ENCODE data around the gene TMEM126A.
"Not testable (repeated sequence)": the region's sequence is repeated elsewhere in the genome, so short reads cannot be mapped to it uniquely, and the experiment has no call there.

The TMEM126A gene

GRCh38 chr11:85658180-85658579, 10.4 kb downstream of the TMEM126A start:
- no peak for DNase-seq (ENCODE audit: low read depth)

- no peak for DNase-seq (ENCODE audit: low read depth)
Measured at GRCh38 chr11:85661972-85662664, 14.4 kb downstream of the TMEM126A start.

DNA sequence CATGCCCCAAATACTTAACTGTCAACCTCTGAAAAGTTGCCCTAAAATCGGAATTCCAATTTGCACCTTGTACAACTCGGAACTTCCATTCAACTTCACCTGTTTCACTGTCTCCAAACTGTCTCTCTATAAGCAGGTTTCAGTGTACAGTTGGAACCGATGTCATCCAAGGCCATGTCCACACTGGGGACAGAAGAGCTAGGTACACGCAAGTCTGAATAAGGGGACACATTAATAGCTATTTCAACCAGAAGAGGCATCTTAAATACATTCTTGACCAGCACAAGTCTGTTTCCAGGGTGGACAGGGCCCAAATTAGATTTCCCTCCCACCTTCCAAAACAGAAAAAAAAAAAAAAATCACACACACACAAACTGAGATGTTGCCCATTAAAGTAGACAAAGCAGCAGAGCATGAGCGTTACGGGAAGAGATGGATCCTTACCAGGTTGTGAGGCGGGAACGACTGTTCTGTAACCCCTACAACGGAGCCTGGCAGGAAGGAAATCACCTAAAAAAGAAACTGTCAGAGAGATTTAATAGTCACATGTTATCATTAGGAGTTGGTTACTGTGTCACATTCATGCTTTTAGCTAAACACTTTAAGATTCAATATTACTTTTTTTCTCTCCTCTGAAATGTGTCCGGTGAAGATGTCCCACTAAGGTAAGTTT, 15.4 kb downstream of the TMEM126A start:
- DNase-seq (ENCODE audit: low read depth): no peak

DNA sequence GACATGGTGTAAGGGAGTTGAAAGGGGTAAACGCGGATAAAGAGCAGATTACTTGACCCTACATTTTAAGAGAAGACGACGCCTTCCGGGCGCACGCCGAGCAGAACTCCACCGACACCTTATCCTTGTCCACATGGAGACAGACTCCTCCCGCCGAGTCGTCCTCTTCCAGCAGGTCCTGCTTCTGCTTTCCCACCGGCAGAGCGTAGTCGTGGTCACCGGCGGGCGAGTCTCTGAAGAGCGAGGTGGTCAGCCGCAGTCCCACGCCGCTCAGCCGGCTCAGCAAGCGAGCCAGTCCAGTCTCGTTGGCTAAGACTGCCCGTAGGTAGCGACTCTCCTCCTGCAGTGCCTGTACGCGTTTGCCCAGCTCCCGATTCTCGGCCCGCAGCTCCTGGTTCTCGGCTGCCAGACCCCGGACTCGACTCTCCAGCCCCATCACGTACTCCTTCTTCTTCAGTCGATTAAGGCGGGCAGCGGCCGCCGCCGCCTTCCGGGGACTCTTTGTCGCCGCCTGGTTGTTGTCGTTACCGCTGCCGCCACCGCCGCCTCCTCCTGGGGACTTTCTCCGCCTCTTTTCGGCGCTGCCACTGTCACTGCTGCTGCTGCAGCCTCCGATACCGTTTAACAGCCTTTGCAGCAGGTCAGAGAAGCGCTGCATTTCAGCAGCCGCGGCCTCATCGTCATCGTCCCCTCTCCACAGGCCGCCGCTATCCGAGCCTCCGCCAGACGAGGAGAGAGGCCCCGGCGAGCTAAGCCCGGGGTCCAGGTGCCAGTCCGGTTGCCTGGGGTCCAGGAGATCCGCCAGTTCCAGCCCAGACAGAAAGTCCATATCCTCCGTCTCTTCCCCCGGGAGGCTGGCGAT, 16.2 kb downstream of the TMEM126A start:
- DNase-seq (ENCODE audit: low read depth): peak; percentile 84

DNA sequence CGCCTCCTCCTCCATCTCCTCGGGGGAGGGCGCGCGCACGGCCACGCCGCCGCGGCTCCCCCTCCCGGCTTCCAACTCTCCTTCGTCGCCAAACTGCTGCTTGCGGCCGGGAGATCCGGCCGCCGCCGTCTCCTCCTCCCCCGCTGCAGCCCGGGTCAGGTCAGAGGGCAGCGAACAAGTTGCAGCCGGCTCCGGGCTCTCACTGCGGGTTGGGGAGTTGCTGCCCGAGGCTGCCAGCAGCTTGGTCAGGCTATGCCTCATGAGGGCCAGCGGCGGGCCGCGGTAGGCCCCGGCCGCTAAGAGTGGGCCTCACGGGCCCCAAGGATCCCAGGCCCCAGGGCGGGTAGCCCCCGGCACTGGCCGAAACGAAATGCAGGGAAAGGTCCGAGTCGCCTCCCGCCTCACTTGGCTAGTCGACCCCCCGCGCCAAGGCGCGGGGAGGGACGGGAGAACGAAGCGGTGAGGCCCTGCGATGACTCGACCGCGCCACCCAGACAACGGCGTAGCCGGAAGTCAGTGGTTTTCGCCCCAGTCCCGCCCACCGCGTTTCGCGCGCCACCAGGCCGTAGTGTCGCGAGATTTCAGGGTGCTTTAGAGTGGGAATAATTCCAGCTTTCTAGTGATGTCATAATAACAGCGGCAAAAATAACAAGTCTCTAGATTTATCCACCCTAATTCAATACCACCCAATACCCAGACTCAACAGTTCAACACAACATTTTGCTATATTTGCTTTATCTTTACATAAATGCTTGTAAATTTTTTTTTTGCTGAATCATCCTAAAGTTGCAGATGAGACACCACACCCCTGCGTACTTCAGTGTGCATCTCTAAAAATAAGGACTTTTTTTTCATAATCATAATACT, 17.1 kb downstream of the TMEM126A start, which contains the start of gene CREBZF:
CREBZF (minus strand) TSS at position 515 of the 867 bp plus-strand sequence; CDS start at position 261, 254 bp downstream.
- DNase-seq (ENCODE audit: low read depth): peak; percentile 82

DNA sequence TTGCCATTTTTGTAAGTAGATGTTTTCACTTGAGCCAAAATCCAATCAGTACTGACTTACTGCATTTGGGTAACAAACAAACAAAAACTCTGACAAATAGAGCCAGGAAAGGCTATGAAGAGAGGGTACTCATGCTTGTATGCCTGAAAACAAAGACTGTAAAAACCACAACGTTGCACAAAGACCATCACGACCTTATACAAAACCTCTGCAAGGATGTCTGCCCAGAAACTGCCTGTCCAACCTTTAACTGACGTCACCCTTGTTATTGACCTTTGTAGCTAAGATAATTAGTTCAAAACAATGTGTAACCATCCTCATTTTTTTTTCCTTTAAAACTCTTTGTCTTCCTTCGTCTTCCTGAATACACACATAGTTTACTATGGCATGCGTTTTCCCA, 18.0 kb downstream of the TMEM126A start:
- no peak for DNase-seq (ENCODE audit: low read depth)

DNA sequence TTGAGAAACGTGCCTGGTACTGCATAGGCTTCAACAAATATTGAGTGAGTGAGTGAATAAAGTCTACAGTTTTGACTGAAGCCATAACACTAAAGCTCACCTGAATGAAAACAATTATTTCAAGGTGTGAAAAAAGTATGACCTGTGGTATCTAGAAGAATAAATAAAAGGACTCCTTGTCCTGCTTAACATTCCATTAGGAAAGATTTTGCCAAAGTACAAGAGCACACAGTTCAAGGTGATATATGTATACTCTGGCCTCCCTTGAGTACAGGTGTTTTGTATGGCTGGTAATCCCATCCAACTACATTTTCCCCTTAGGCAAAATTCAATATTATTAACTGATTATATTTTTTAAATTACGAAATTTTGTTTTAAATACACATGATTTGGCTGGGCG, 18.9 kb downstream of the TMEM126A start:
- no peak for DNase-seq (ENCODE audit: low read depth)

GRCh38 chr11:85668157-85668556, 20.4 kb downstream of the TMEM126A start:
- no peak for DNase-seq (ENCODE audit: low read depth)

GRCh38 chr11:85670949-85671663, 23.3 kb downstream of the TMEM126A start:
- not testable (repeated sequence) for DNase-seq (ENCODE audit: low read depth)

GRCh38 chr11:85672105-85672902, 24.5 kb downstream of the TMEM126A start:
- no peak for DNase-seq (ENCODE audit: low read depth)

- DNase-seq (ENCODE audit: low read depth): no peak
Measured at GRCh38 chr11:85673393-85673792, 25.6 kb downstream of the TMEM126A start.

- DNase-seq (ENCODE audit: low read depth): no peak
Measured at GRCh38 chr11:85679576-85679975, 31.8 kb downstream of the TMEM126A start.

DNA sequence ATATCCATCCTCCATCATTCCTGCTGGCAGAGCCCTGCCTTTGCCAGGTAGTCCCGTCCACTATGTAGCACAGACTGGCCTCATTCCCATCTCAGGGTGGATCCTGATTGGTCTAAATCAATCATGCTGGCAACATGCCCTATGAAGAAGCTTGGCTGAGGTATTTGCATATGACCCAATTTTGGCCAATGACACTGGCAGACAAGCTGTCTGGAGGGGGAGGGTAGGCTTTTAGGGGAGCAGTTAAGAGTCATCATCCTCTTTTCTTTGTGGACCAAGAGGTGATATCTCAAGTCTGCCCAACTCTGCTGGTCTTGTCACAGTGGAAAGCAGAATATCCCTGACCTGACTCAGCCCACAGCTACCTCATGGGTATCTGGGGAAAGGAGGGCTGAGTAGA, 33.1 kb downstream of the TMEM126A start:
- no peak for DNase-seq (ENCODE audit: low read depth)

DNA sequence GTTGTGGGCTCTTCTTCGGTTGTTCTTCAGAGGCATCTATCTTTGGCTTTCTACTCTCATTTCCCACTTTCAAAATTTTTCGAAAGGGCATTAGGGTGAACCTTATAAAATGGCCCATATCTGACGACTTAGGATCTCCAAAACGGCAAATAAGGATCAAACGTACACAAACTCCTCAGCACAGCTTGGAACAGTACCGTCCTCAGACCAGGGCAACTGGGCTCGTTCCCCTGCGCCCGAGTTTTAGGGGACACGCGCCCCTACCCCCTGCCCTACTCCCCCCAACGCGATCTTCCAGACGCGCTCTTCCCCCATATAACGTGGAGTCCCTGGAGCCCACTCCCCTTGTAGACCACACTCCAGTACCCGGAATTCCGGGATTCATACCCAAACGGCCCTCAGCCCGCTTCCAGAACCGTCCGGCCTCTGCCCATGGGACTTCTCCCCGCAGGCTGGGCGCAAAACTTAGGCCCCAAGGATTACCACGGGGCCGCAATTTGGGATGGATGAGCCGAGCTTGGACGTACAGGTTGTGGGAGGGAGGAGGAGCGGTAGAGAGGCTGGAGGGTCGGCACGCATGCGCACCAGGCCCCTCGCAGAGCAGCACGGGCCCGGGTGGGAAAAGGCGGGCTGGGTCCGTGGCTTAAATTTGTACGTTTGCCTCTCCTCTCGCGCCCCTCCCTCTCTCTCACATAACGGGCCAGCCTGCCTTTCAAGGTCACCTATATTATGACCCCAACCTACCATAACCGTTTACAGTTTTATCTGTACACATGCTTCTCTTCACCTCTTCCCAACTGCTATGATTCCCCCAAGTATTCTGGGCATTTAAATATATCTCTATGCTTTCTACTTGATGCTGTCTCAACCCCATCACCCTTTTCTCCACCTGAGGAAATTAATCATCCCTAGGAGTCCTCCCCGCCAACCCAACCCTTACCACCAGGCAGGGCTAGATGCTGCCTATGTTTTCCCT, 34.9 kb downstream of the TMEM126A start:
- DNase-seq (ENCODE audit: low read depth): peak; percentile 15

GRCh38 chr11:85685125-85685819, 37.5 kb downstream of the TMEM126A start:
- no peak for DNase-seq (ENCODE audit: low read depth)

DNA sequence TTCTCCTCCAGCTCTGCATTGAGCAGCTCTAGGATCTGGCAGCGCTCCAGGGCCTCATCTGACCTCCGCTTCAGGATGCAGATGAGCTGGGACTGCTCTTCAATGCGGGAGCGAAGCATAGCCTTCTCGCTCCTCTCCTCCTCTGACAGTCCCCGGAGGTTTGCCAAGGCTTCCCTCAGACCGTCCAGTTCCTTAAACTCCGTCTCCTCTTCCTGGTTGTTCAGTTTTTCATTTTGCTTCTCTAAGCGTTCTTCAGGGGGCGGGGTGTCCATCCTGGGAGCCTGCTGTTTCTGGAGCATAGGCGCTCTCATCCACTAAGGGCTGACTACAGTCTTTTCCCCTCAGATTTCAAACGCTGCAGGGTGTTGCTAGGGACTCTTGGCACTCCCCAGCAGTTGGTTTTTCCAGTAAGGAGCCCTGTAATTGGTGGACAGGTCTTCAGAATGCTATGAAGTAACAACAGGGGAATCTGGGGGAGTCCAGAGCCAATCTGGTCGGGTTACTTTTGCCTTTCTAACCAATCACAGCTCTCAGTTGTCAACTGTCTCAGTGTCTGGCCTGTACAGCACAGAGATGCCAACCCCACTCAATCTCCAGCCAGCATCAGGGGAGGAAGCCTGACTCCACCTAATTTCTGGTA, 38.2 kb downstream of the TMEM126A start, which contains the start of gene CCDC89:
CCDC89 (minus strand) TSS at position 376 of the 640 bp plus-strand sequence; CDS start at position 311, 65 bp downstream.
- DNase-seq (ENCODE audit: low read depth): no peak

- DNase-seq (ENCODE audit: low read depth): no peak
Measured at GRCh38 chr11:85694385-85694980, 46.7 kb downstream of the TMEM126A start.
